Lower leg skin (tissue), 3 donors: Measurements from ENCODE around the gene PLP2.

Experiments used
- CTCF ChIP-seq, 3 donors: fragments of 450-650 bp; IDR thresholded peaks; one replicate each; pipeline ENCODE4 v1.5.1; 2016; ENCODE audit warnings: antibody characterized with exemption in 3 of 3, mild to moderate bottlenecking in 3 of 3, moderate library complexity in 2 of 3
- POLR2A ChIP-seq, 2 donors: fragments of 450-650 bp; IDR thresholded peaks; one replicate each; pipeline ENCODE4 v1.6.1; 2016 to 2017; ENCODE audit warnings: antibody characterized with exemption in 2 of 2, mild to moderate bottlenecking in 1 of 2, moderate library complexity in 1 of 2

GRCh38 chrX:49129427-49129826, 42.3 kb upstream of the PLP2 start:
- TF ChIP-seq POLR2A (IDR thresholded peaks at IDR 0.05): no peak
- TF ChIP-seq CTCF (IDR thresholded peaks at IDR 0.05): no peak
